ENCODE measurements around the gene KCNIP4. TPM values are rescaled to one million over a fixed set of nuclear protein-coding genes. Genes with fewer than 3 reads are reported as not detected.

Gene KCNIP4
- total and polyA plus RNA-seq, 10 of the 15 experiments (the other 5 are each of a cell fraction or from before 2014, with no cell fraction given), result 0.03 to 0.23 (median 0.13) TPM; not detected in 7

GRCh38 chr4:21387683-21388082, 560.9 kb downstream of the KCNIP4 start (continued):
- TF ChIP-seq, protein P1, sequence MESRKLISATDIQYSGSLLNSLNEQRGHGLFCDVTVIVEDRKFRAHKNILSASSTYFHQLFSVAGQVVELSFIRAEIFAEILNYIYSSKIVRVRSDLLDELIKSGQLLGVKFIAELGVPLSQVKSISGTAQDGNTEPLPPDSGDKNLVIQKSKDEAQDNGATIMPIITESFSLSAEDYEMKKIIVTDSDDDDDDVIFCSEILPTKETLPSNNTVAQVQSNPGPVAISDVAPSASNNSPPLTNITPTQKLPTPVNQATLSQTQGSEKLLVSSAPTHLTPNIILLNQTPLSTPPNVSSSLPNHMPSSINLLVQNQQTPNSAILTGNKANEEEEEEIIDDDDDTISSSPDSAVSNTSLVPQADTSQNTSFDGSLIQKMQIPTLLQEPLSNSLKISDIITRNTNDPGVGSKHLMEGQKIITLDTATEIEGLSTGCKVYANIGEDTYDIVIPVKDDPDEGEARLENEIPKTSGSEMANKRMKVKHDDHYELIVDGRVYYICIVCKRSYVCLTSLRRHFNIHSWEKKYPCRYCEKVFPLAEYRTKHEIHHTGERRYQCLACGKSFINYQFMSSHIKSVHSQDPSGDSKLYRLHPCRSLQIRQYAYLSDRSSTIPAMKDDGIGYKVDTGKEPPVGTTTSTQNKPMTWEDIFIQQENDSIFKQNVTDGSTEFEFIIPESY (IDR thresholded peaks at IDR 0.05), result no peak

- H3K9me3 ChIP-seq (replicated peaks; ENCODE audit: control insufficient read depth, insufficient read depth, low read length), result no peaks in the 10 kb centered on the region
- H3K27me3 ChIP-seq (replicated peaks in 1 of 2; ENCODE audit: control insufficient read depth in 2 of 2, insufficient read depth in 2 of 2, low read length in 1 of 2), result no peaks in the 10 kb centered on the region
- BruUV-seq (replicated peaks), result no TSS peak
- ChIA-PET SMC1A (ENCODE audit: uncharacterized antibody, unreplicated experiment) (no interaction called here), RAD21 (ENCODE audit: unreplicated experiment) (no interaction called here), POLR2A (no interaction called here), CTCF (interaction anchor here (0.5 to 1.0 kb wide), 2 partner anchors 12 to 62 kb away, joined by 3 read pairs; no protein-coding TSS in a partner anchor)
- 20% methylated on average over 3 of the region's 3 CpGs for WGBS (ENCODE audit: insufficient coverage, insufficient replicate concordance, low lambda C conversion rate, missing lambda C conversion rate)
- H3K27ac ChIP-seq (ENCODE audit: control insufficient read depth, insufficient read depth), result no peak overlapping the region
- H3K79me2 ChIP-seq (ENCODE audit: control insufficient read depth, insufficient read depth, low read length), result no peaks in the 10 kb centered on the region
- in situ Hi-C loops (cut with MboI) (no loop called here), intact Hi-C loops (cut with micrococcal nuclease; ENCODE audit: unreplicated experiment) (no loop called here)
- H3K9ac ChIP-seq (ENCODE audit: control insufficient read depth, insufficient read depth, low read length), result no peak overlapping the region
- TF ChIP-seq SIN3A (IDR thresholded peaks at IDR 0.05; ENCODE audit: low read depth, low read length), result no peak
- TF ChIP-seq HCFC1 (IDR thresholded peaks at IDR 0.05; ENCODE audit: low read length), result no peak
- no peak for TF ChIP-seq PKNOX1 (IDR thresholded peaks at IDR 0.05)
- TF ChIP-seq BRCA1 (IDR thresholded peaks at IDR 0.05; ENCODE audit: low read depth, low read length), result no peak
- TF ChIP-seq NR2C1 (IDR thresholded peaks at IDR 0.05), result no peak
- no peak for TF ChIP-seq BCL3 (IDR thresholded peaks at IDR 0.05; ENCODE audit: borderline replicate concordance, insufficient read depth, low read depth, low read length, poor library complexity, severe bottlenecking)
- no peak for TF ChIP-seq TAF1 (IDR thresholded peaks at IDR 0.05; ENCODE audit: borderline replicate concordance, low read depth, low read length)
- TF ChIP-seq ETV6 (conservative IDR thresholded peaks at IDR 0.05 in 1 of 2, IDR thresholded peaks at IDR 0.05 in 1 of 2; ENCODE audit: borderline replicate concordance in 1 of 2, low read depth in 1 of 2), result no peak
- no peak for TF ChIP-seq NRF1 (conservative IDR thresholded peaks at IDR 0.05; ENCODE audit: low read depth, low read length)
- no peak for TF ChIP-seq SMARCA5 (IDR thresholded peaks at IDR 0.05)
- no peak for TF ChIP-seq BACH1 (IDR thresholded peaks at IDR 0.05; ENCODE audit: borderline replicate concordance)
- FAIRE-seq (no peak), DNase-seq (ENCODE audit: low read depth, low spot score) (no peak), ATAC-seq (no peak)
- H2AFZ ChIP-seq (ENCODE audit: control insufficient read depth, low read depth, low read length), result no peak overlapping the region
- H3K4me1 ChIP-seq (ENCODE audit: control insufficient read depth, insufficient read depth, low read length), result no peaks in the 10 kb centered on the region
- no peaks in the 10 kb centered on the region for H3K36me3 ChIP-seq (ENCODE audit: control insufficient read depth in 2 of 2, insufficient read depth in 2 of 2, low read length in 1 of 2)
- H4K20me1 ChIP-seq (ENCODE audit: control insufficient read depth, insufficient read depth), result no peaks in the 10 kb centered on the region
- no peak overlapping the region for H3K4me2 ChIP-seq (ENCODE audit: control insufficient read depth, insufficient read depth)
- H3K4me3 ChIP-seq, result no peak overlapping the region
Measured at GRCh38 chr4:21386166-21386780, 562.3 kb downstream of the KCNIP4 start.

Data from GM12878 (cell line).